HL-60/S4 treated with retinoic acid at 250 ng/mL for 4 days and 3 days (cell line): Measurements from ENCODE around the gene BPIFB2.
"Not testable (repeated sequence)": the region's sequence is repeated elsewhere in the genome, so short reads cannot be mapped to it uniquely, and the experiment has no call there.

Experiments
- in situ Hi-C: fragments of 300-500 bp; cut with MboI; formaldehyde crosslinking; loops from 2 replicates; pipeline ENCODE4 v1.7.0; 2022; ENCODE audit warnings: low sequenced_read_pairs

Gene BPIFB2

GRCh38 chr20:33034901-33035492, 27.5 kb downstream of the BPIFB2 start:
- in situ Hi-C loops: no loop called here

- in situ Hi-C loops: no loop called here
These were observed 30.0 kb downstream of the BPIFB2 start for GRCh38 chr20:33037456-33037855.

GRCh38 chr20:33038243-33038642, 30.7 kb downstream of the BPIFB2 start:
- in situ Hi-C loops: no loop called here

- in situ Hi-C loops: no loop called here
These were observed 34.9 kb downstream of the BPIFB2 start for GRCh38 chr20:33042430-33042829.

- in situ Hi-C loops: no loop called here
These were observed 35.7 kb downstream of the BPIFB2 start for GRCh38 chr20:33042983-33043730.

GRCh38 chr20:33043731-33044181, 36.3 kb downstream of the BPIFB2 start:
- in situ Hi-C loops: no loop called here

- in situ Hi-C loops: not testable (repeated sequence)
These were observed 37.7 kb downstream of the BPIFB2 start for GRCh38 chr20:33045129-33045721.

GRCh38 chr20:33046412-33046811, 38.9 kb downstream of the BPIFB2 start:
- in situ Hi-C loops: no loop called here

- in situ Hi-C loops: no loop called here
These were observed 43.8 kb downstream of the BPIFB2 start for GRCh38 chr20:33051333-33051732.

GRCh38 chr20:33053291-33054106, 46.0 kb downstream of the BPIFB2 start, which contains the start of gene BPIFB3:
TSS of gene BPIFB3 (plus strand) at chr20:33053903. CDS start at chr20:33055436, 1,533 bp downstream.
- in situ Hi-C loops: no loop called here

- in situ Hi-C loops: no loop called here
These were observed 46.9 kb downstream of the BPIFB2 start for GRCh38 chr20:33054381-33054780.

- in situ Hi-C loops: no loop called here
These were observed 47.3 kb downstream of the BPIFB2 start for GRCh38 chr20:33054791-33055190.

- in situ Hi-C loops: no loop called here
These were observed 51.6 kb downstream of the BPIFB2 start for GRCh38 chr20:33059136-33059535.

- in situ Hi-C loops: no loop called here
These were observed 52.4 kb downstream of the BPIFB2 start for GRCh38 chr20:33059741-33060390.

GRCh38 chr20:33061658-33062028, 54.1 kb downstream of the BPIFB2 start:
- in situ Hi-C loops: no loop called here

GRCh38 chr20:33062105-33062824, 54.8 kb downstream of the BPIFB2 start:
- in situ Hi-C loops: no loop called here

GRCh38 chr20:33062825-33063149, 55.3 kb downstream of the BPIFB2 start:
- in situ Hi-C loops: no loop called here

- in situ Hi-C loops: no loop called here
These were observed 55.8 kb downstream of the BPIFB2 start for GRCh38 chr20:33063271-33063670.

- in situ Hi-C loops: no loop called here
These were observed 57.2 kb downstream of the BPIFB2 start for GRCh38 chr20:33064572-33065287.

GRCh38 chr20:33065785-33066184, 58.3 kb downstream of the BPIFB2 start:
- in situ Hi-C loops: no loop called here
